H1 (cell line): Measurements from ENCODE around the gene SLC15A2. TPM values are rescaled to one million over a fixed set of nuclear protein-coding genes. Genes with fewer than 3 reads are reported as not detected.

Source experiments
- CTCF ChIA-PET: fragments of 300-600 bp; sonication (Branson Sonifier 250); formaldehyde crosslinking; loops from one replicate; lab custom pipeline; 2021; ENCODE audit not compliant: partially characterized antibody; lab: Charles Lee
- POLR2A ChIA-PET: fragments of 300-600 bp; sonication (Branson Sonifier 250); formaldehyde crosslinking; loops from one replicate; lab custom pipeline; 2021; ENCODE audit warnings: inconsistent platforms; ENCODE audit not compliant: partially characterized antibody; lab: Charles Lee
- DNase-seq, 2 experiments: peaks; one replicate each; pipeline versions ENCODE4 v3.0.0 to v3.0.0-alpha.2; 2010 to 2022; ENCODE audit warnings: low spot score in 2 of 2, low read depth in 1 of 2, mixed read lengths in 1 of 2
- FAIRE-seq: peaks from 2 replicates; lab custom pipeline; 2011; peaks lifted over from hg19 to GRCh38; lab: Jason Lieb, UNC
- H2AFZ ChIP-seq: 2 replicates; pipeline ENCODE4 v1.8.1; 2012; ENCODE audit warnings: low read length, inconsistent platforms
- H2AK5ac ChIP-seq: 2 replicates; pipeline ENCODE4 v1.6.1; 2013; ENCODE audit warnings: low read depth, low read length
- H2BK120ac ChIP-seq: replicated peaks from 2 replicates; pipeline ENCODE3; 2013; ENCODE audit warnings: low read depth, low read length, inconsistent platforms
- H2BK12ac ChIP-seq: 2 replicates; pipeline ENCODE4 v1.6.1; 2013; ENCODE audit warnings: low read depth, low read length
- H2BK15ac ChIP-seq: 2 replicates; pipeline ENCODE4 v1.6.1; 2013; ENCODE audit warnings: low read length
- H2BK20ac ChIP-seq: 2 replicates; pipeline ENCODE4 v1.6.1; 2013; ENCODE audit warnings: low read length
- H2BK5ac ChIP-seq: 2 replicates; pipeline ENCODE4 v1.6.1; 2013; ENCODE audit warnings: low read depth, low read length
- H3K14ac ChIP-seq: 2 replicates; pipeline ENCODE4 v1.6.1; 2013; ENCODE audit warnings: inconsistent platforms; ENCODE audit not compliant: insufficient read length
- H3K18ac ChIP-seq: 2 replicates; pipeline ENCODE4 v1.6.1; 2013; ENCODE audit warnings: low read length; ENCODE audit errors: extremely low read depth
- H3K23ac ChIP-seq: 2 replicates; pipeline ENCODE4 v1.6.1; 2013; ENCODE audit warnings: inconsistent platforms; ENCODE audit not compliant: insufficient read length
- H3K23me2 ChIP-seq: 2 replicates; pipeline ENCODE4 v1.6.1; 2013; ENCODE audit warnings: low read depth, low read length
- H3K27ac ChIP-seq: 2 replicates; pipeline ENCODE4 v1.6.1; 2011; ENCODE audit warnings: low read depth, low read length, inconsistent platforms
- H3K27me3 ChIP-seq, 4 experiments: replicated peaks in 1 of 4; 1 replicate in 1 of 4; 2 replicates in 3 of 4; pipeline versions ENCODE4 v1.6.1 to v1.8.1; 2011 to 2013; ENCODE audit warnings: low read length in 3 of 4, mild to moderate bottlenecking in 3 of 4, inconsistent platforms in 2 of 4, mixed read lengths in 2 of 4, moderate library complexity in 1 of 4; ENCODE audit not compliant: control insufficient read depth in 3 of 4, insufficient read depth in 3 of 4; ENCODE audit errors: extremely low read depth in 1 of 4
- H3K36me3 ChIP-seq, 4 experiments: 2 replicates each; pipeline versions ENCODE4 v1.6.1 to v1.8.1; 2011 to 2013; ENCODE audit warnings: mild to moderate bottlenecking in 4 of 4, low read length in 3 of 4, moderate library complexity in 2 of 4, control low read depth in 1 of 4, inconsistent platforms in 1 of 4; ENCODE audit not compliant: insufficient read depth in 4 of 4, control insufficient read depth in 2 of 4
- H3K4ac ChIP-seq: replicated peaks from 2 replicates; pipeline ENCODE3; 2013; ENCODE audit warnings: low read length, low read depth, mixed read lengths, inconsistent platforms; ENCODE audit not compliant: insufficient read length
- H3K4me1 ChIP-seq, 4 experiments: replicated peaks in 1 of 4; 1 replicate in 1 of 4; 2 replicates in 3 of 4; pipeline versions ENCODE4 v1.6.1 to v1.8.1; 2011 to 2013; ENCODE audit warnings: low read length in 3 of 4, inconsistent platforms in 2 of 4, mixed read lengths in 1 of 4; ENCODE audit not compliant: insufficient read depth in 4 of 4, control insufficient read depth in 3 of 4
- H3K4me2 ChIP-seq, 2 experiments: 2 replicates each; pipeline versions ENCODE4 v1.6.1 to v1.8.1; 2011 to 2013; ENCODE audit warnings: low read depth in 2 of 2, low read length in 2 of 2, control low read depth in 1 of 2, inconsistent platforms in 1 of 2, mild to moderate bottlenecking in 1 of 2; ENCODE audit not compliant: insufficient read depth in 1 of 2
- H3K4me3 ChIP-seq, 4 experiments: fragments of 200-600, 300-600 bp in 1 of 4; sonication (generic), shearing (Covaris generic), sonication (Bioruptor Twin) in 1 of 4; 2 replicates each; pipeline versions ENCODE4 v1.5.1 to v1.8.1; 2011 to 2016; ENCODE audit warnings: low read length in 4 of 4, low read depth in 3 of 4, control low read depth in 2 of 4, inconsistent platforms in 2 of 4, mild to moderate bottlenecking in 2 of 4, mixed read lengths in 1 of 4, moderate library complexity in 1 of 4; ENCODE audit not compliant: insufficient read depth in 2 of 4; ENCODE audit errors: extremely low read depth in 1 of 4
- H3K56ac ChIP-seq: replicated peaks from 2 replicates; pipeline ENCODE3; 2013; ENCODE audit warnings: low read depth, mild to moderate bottlenecking, mixed read lengths, low read length, inconsistent platforms; ENCODE audit not compliant: insufficient read length
- H3K79me1 ChIP-seq: 2 replicates; pipeline ENCODE4 v1.6.1; 2013; ENCODE audit warnings: low read depth, low read length, control low read depth
- H3K79me2 ChIP-seq, 2 experiments: 2 replicates each; pipeline versions ENCODE4 v1.6.1 to v1.8.1; 2012 to 2013; ENCODE audit warnings: low read length in 2 of 2, mild to moderate bottlenecking in 2 of 2, inconsistent platforms in 1 of 2; ENCODE audit not compliant: insufficient read depth in 2 of 2, control insufficient read depth in 1 of 2
- H3K9ac ChIP-seq, 4 experiments: replicated peaks in 1 of 4; 1 replicate in 1 of 4; 2 replicates in 3 of 4; pipeline versions ENCODE4 v1.6.1 to v1.8.1; 2011 to 2013; ENCODE audit warnings: low read depth in 3 of 4, low read length in 3 of 4, control low read depth in 2 of 4, mild to moderate bottlenecking in 2 of 4, moderate library complexity in 2 of 4, inconsistent platforms in 1 of 4; ENCODE audit errors: extremely low read depth in 1 of 4
- H3K9me3 ChIP-seq, 2 experiments: 2 replicates each; pipeline versions ENCODE4 v1.6.1 to v1.8.1; 2012 to 2013; ENCODE audit warnings: mild to moderate bottlenecking in 2 of 2, moderate library complexity in 2 of 2, control low read depth in 1 of 2, inconsistent platforms in 1 of 2, low read depth in 1 of 2, low read length in 1 of 2, mixed read lengths in 1 of 2; ENCODE audit not compliant: insufficient read depth in 2 of 2
- H4K20me1 ChIP-seq, 2 experiments: replicated peaks in 1 of 2; 2 replicates each; pipeline versions ENCODE3 to v1.8.1; 2011 to 2013; ENCODE audit warnings: inconsistent platforms in 2 of 2, low read length in 2 of 2, mild to moderate bottlenecking in 1 of 2; ENCODE audit not compliant: insufficient read depth in 2 of 2, control insufficient read depth in 1 of 2
- H4K5ac ChIP-seq: 2 replicates; pipeline ENCODE4 v1.6.1; 2013; ENCODE audit warnings: low read length, low read depth, mixed read lengths, inconsistent platforms; ENCODE audit not compliant: insufficient read length
- H4K8ac ChIP-seq: 2 replicates; pipeline ENCODE4 v1.8.0; 2013; ENCODE audit warnings: mild to moderate bottlenecking, moderate library complexity, low read length, inconsistent platforms; ENCODE audit not compliant: insufficient read depth; ENCODE audit errors: extremely low read depth
- H4K91ac ChIP-seq: replicated peaks from 2 replicates; pipeline ENCODE3; 2013; ENCODE audit warnings: low read length, mixed read lengths, inconsistent platforms; ENCODE audit not compliant: insufficient read length
- CBX5 ChIP-seq: fragments of 300-800, 300-1000 bp; sonication (generic); IDR thresholded peaks from 2 replicates; pipeline ENCODE4 v1.7.1; 2016; ENCODE audit warnings: antibody characterized with exemption, low read length, low read depth
- CTBP2 ChIP-seq: IDR thresholded peaks from 2 replicates; pipeline ENCODE4 v1.7.0; 2011; ENCODE audit warnings: borderline replicate concordance, mild to moderate bottlenecking, moderate library complexity, mixed read lengths, low read length; ENCODE audit not compliant: insufficient read depth, insufficient read length
- EP300 ChIP-seq, 2 experiments: IDR thresholded peaks; 1 replicate in 1 of 2; 2 replicates in 1 of 2; pipeline ENCODE4 v1.6.1; 2011 to 2012; ENCODE audit warnings: low read depth in 2 of 2, low read length in 2 of 2, mild to moderate bottlenecking in 2 of 2, borderline replicate concordance in 1 of 2, inconsistent platforms in 1 of 2, moderate library complexity in 1 of 2
- GABPA ChIP-seq: IDR thresholded peaks from 2 replicates; pipeline ENCODE4 v1.6.1; 2011; ENCODE audit warnings: mild to moderate bottlenecking, low read length, moderate library complexity, borderline replicate concordance; ENCODE audit not compliant: insufficient read depth
- JUND ChIP-seq: IDR thresholded peaks from 2 replicates; pipeline ENCODE4 v1.6.1; 2011; ENCODE audit warnings: mild to moderate bottlenecking, improper control_type of control experiment, low read length
- RNF2 ChIP-seq: fragments of 200-900, 300-1000 bp; sonication (generic); IDR thresholded peaks from 2 replicates; pipeline ENCODE4 v1.7.1; 2016; ENCODE audit warnings: borderline replicate concordance, low read depth, mild to moderate bottlenecking, antibody characterized with exemption, low read length; ENCODE audit not compliant: poor library complexity, severe bottlenecking; ENCODE audit errors: missing control alignments
- SP4 ChIP-seq: IDR thresholded peaks from 2 replicates; pipeline ENCODE4 v1.6.1; 2012; ENCODE audit warnings: low read length, inconsistent platforms
- WGBS, 2 experiments: shearing (Covaris generic) in 1 of 2; methylation state at CpG; one replicate each; pipeline versions ENCODE4 v1.1.6 to v1.1.7; 2013 to 2015; ENCODE audit warnings: low lambda C conversion rate in 2 of 2, mixed read lengths in 2 of 2, inconsistent platforms in 1 of 2, low coverage in 1 of 2, missing lambda C conversion rate in 1 of 2; ENCODE audit not compliant: insufficient replicate concordance in 2 of 2, insufficient coverage in 1 of 2, insufficient read length in 1 of 2; ENCODE audit errors: extremely low coverage in 1 of 2, missing lambda C conversion rate in 1 of 2; 5-methylcytosine and 5-hydroxymethylcytosine counted together
- polyA plus RNA-seq, 7 experiments: library from polyadenylated mRNA; depleted of rRNA in 3 of 7; stranded (reverse) in 5 of 7; unstranded in 2 of 7; fragments of >200 nt in 5 of 7; fragments of 200-250 nt in 2 of 7; gene quantifications; 1 replicate in 5 of 7; 2 replicates in 1 of 7; 4 replicates in 1 of 7; pipeline versions ENCODE4 v1.2.1 to v1.2.3, GENCODE V29; 2011 to 2013; ENCODE audit warnings: missing spikeins in 2 of 7, mixed read lengths in 2 of 7
- total RNA-seq: library from RNA; stranded (reverse); fragmentation: NEBNext Ultra II Directional; extraction: Animal tissue kit (Norgen Biotek cat#: 25700); gene quantifications from 2 replicates; pipeline ENCODE4 v1.2.1, GENCODE V29; 2021

The SLC15A2 gene
- total and polyA plus RNA-seq, 2 of the 8 experiments (the other 6 are each of a cell fraction or from before 2014, with no cell fraction given): 2.0 to 3.6 TPM

DNA sequence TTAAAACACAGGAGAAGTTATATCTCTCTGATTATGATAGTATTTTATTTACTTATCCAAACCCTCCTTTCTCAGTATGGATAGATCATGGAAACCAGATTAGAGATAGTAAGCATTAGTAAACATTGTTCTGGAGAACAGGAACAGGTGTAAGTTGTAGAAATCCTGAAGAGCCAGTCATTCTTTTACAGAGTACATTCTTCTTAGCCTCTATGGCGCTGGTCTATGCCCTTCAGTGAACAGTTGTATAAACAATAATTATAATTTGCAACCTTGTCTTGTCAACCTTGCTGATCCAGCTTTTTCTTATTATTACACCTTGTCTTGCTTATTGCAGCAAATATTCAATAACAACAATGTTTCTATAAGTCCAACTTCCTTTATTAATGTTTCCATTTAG, 47.4 kb downstream of the SLC15A2 start:
- no peaks in the 10 kb centered on the region for H3K23me2 ChIP-seq
- no peak overlapping the region for H2BK12ac ChIP-seq
- no peak overlapping the region for H3K9ac ChIP-seq
- H3K4ac ChIP-seq: no peak overlapping the region
- FAIRE-seq (no peak), DNase-seq (no peak)
- ChIA-PET POLR2A (no interaction called here), CTCF (interaction anchor here (1.3 to 2.0 kb wide), 4 partner anchors 12 to 62 kb away, joined by 3 to 6 read pairs (median 4); no protein-coding TSS in a partner anchor)
- no peak overlapping the region for H3K14ac ChIP-seq
- H4K8ac ChIP-seq: no peak overlapping the region
- no peak overlapping the region for H2AK5ac ChIP-seq
- H3K27ac ChIP-seq: no peak overlapping the region
- H2BK15ac ChIP-seq: no peak overlapping the region
- H3K56ac ChIP-seq: no peak overlapping the region
- no peak overlapping the region for H2BK5ac ChIP-seq
- no peak overlapping the region for H2BK120ac ChIP-seq
- H3K4me3 ChIP-seq: no peak overlapping the region
- no peak overlapping the region for H2AFZ ChIP-seq
- H3K9me3 ChIP-seq: no peaks in the 10 kb centered on the region; a peak in 1 of 4 replicates
- H3K18ac ChIP-seq: no peak overlapping the region
- H3K23ac ChIP-seq: no peak overlapping the region
- WGBS, 2 experiments: 80% methylated on average over 1 of the region's 1 CpG; no CpG with 5 or more reads in 1 of the 2 experiments
- no peaks in the 10 kb centered on the region for H3K79me2 ChIP-seq
- no peaks in the 10 kb centered on the region for H3K27me3 ChIP-seq
- H3K79me1 ChIP-seq: no peaks in the 10 kb centered on the region
- no peak overlapping the region for H2BK20ac ChIP-seq
- no peaks in the 10 kb centered on the region for H4K20me1 ChIP-seq
- H4K91ac ChIP-seq: no peak overlapping the region
- H3K4me2 ChIP-seq: no peak overlapping the region
- H4K5ac ChIP-seq: no peak overlapping the region
- H3K4me1 ChIP-seq: peaks cover 0 to 10% (median 0%) of the 10 kb centered on the region in 4 experiments; a peak in 2 of 7 replicates
- H3K36me3 ChIP-seq: no peaks in the 10 kb centered on the region; a peak in 1 of 8 replicates
- TF ChIP-seq EP300 (IDR thresholded peaks at IDR 0.05; ENCODE audit: borderline replicate concordance in 1 of 2, low read depth in 2 of 2, low read length in 2 of 2) (no peak), GABPA (no peak), SP4 (no peak), CTBP2 (no peak), CBX5 (no peak), JUND (no peak), RNF2 (no peak)
